NCI-H1930 (cell line): ENCODE measurements around the gene PLEKHH3.

Experiments
- DNase-seq, 2 experiments: peaks; one replicate each; lab custom pipeline; 2025; lab: John Stamatoyannopoulos, UW

Gene PLEKHH3

DNA sequence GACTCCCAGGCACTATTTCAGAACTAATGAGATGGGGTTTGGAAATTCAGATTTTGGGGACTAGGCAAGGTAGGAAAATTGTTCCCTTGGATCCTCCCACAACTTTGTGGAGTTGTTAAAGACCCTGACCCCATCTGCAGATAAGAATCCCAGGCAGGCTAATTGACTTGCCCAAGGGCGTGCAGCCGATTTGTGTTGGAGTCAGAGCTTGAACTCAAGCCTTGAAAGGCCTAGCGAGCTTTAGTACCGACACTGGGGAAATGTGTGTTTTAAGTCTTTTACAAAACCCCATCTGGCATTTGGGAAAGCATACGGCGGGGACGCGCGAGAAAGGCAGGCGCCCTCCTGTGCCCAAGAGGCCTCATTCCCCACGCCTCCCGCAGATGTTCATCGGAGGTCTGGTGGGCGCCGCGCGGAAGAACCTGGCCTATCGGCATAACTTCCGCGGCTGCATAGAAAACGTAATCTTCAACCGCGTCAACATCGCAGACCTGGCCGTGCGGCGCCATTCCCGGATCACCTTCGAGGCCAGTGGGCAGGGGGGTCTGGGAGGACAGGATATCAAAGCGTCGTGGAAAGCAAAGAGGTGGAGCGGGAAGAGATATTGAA is 9.8 kb upstream of the PLEKHH3 start:
- DNase-seq = no peak

DNA sequence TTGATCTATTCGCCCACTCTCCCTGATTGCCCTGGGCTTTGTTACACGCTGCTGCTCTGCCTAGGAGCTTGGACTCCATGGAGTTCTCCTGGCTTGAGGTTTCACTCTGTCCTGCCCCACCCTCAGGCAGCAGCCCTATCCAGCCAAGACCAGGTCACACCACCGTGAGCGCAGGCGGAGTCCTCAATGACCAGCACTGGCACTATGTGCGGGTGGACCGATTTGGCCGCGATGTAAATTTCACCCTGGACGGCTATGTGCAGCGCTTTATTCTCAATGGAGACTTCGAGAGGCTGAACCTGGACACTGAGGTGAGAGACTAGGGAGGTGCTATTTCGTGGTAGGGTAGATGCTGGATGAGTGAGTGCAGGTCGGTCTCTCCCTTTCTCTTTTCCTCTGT is 9.0 kb upstream of the PLEKHH3 start:
- no peak for DNase-seq

DNA sequence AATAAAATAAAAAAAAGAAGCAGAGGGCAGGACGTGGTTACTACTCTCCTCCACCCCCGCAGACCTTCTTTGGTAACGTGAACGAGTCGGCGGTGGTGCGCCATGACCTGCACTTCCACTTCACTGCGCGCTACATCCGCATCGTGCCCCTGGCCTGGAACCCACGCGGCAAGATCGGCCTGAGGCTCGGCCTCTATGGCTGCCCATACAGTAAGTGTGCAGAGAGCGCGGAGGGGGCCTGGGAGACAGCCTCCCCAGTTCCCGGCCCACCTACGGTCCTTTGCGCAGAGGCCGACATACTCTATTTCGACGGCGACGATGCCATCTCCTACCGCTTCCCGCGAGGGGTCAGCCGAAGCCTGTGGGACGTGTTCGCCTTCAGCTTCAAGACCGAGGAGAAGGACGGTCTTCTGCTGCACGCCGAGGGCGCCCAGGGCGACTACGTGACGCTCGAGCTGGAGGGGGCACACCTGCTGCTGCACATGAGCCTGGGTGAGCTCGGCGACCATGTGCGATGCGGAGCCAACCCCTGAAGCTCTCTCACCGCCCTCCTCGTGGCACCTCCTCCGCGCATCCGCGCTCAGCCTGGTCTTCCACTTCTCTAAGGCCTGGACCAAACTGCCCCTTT is 8.2 kb upstream of the PLEKHH3 start:
- no peak for DNase-seq

DNA sequence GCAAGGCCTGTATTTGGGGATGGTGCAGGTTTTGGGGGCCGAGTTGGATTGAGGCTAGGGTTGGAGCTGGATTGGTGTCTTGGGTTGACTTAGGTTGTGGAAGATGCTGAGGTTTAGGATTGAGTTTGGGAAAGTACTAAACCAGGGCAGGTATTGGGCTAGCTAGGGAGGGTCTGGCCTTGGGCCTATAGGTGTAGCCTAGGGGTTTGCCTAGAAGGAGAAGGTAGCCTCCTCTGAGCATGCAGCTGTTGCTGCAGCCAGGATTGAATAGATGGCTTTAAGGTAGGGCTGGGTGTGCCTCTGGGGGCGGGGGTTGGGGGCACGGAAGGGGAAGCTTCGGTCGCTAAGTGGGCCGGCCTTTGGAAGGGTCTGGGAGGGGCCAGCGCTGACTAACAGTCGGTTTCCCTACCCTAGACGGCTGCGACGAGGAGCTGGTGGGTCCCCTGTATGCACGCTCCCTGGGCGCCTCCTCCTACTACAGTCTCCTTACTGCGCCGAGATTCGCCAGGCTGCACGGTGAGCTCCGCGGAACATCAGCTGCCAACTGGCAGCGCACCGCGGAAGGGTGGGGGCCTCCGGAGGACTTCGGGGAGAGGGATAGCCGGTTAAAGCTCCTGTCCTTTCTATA is 6.7 kb upstream of the PLEKHH3 start:
- no peak for DNase-seq

DNA sequence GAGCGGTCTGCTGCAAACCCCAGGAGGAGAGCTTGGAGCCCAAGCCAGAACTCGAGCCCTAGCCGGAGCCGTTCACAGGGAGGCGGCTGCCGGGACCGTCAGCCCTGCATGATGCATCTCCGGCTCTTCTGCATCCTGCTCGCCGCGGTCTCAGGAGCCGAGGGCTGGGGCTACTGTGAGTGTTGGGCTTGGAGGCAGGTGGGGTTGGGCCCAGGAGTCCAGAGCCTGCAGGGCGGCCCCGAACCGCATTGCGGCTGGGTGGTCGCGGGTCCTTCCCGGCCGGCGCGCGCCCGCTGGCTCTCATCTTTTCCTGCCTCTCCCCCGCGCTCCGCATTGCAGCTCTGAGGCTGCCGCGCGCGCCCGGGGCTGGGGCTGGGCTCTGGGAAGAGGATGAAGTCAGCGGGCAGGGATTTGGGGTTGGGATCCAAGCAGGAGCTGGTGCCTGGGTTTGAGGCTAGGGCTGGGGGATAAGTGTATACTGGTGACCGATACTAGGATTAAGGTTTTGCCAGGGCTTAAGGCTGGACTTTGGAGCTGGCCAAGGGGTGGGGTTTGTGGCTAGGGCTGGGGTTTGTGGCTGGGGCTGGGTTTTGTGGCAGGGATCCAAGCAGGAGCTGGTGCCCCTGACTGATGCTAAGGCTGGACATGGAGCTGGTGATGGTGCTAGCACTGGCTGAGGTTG is 6.1 kb upstream of the PLEKHH3 start:
- DNase-seq = no peak

DNA sequence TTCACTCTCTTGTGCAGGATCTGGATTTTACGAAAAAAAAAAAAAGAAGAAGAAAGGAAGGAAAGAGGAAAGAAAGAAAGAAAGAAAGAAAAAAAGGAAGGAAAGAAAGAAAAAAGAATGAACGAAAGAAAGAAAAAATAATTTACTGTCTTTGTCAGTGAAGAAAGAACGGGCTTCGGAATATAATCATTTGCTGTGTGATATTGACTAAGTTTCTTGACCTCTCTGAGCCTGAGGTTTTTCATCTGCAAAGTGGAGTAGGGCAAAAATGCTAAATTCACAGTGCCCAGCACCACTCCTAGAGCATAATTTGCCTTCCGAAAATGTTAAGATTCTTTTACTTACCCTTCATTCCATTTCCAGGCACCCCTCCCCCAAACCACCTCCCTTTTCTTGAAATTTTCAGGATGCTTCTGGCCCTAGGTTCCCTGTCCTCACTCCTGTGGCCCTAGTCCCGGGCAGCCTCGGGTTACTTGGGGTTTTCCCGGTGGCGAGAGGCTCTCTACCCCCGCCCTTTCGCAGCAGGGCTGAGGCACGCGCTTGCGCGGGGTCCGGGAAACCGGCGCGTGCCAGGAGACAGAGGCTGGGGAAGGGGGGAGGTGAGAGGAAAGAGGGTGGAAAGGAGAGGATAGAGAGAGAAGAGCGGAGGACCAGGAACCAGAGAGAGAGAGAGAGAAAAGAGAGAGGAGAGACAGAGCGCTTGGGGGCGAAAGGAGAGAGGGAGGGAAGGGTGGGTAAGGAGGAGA is 5.4 kb upstream of the PLEKHH3 start, which contains the start of gene CNTNAP1:
Gene CNTNAP1 (plus strand): TSS at position 556 of the 746 bp plus-strand sequence. CDS start 299 bp downstream, outside the sequence.
- no peak for DNase-seq

DNA sequence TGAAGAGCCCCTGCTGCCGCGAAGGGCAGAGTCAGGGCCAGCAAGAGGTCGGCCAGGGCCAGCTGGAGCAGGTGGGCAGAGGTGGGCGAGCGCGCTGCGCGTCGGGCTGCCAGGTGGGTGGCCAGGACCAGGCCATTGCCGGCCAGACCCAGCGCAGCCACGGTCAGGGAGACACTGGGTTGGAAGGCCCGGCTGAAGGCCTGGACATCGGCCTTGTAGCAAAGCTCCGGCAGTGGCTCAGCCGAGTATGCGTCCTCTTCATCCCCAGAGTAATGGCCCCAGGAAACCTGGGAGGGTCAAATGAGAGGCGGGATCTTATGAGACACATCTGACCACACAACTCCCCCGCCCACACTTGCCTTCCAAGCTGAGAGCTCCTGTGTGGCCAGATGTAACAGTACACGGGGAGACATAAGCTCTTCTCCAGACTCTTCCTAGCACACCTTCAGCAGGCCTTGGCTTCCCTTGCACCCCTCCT is 3.6 kb upstream of the PLEKHH3 start:
- DNase-seq = peak; percentile 27 to 33

DNA sequence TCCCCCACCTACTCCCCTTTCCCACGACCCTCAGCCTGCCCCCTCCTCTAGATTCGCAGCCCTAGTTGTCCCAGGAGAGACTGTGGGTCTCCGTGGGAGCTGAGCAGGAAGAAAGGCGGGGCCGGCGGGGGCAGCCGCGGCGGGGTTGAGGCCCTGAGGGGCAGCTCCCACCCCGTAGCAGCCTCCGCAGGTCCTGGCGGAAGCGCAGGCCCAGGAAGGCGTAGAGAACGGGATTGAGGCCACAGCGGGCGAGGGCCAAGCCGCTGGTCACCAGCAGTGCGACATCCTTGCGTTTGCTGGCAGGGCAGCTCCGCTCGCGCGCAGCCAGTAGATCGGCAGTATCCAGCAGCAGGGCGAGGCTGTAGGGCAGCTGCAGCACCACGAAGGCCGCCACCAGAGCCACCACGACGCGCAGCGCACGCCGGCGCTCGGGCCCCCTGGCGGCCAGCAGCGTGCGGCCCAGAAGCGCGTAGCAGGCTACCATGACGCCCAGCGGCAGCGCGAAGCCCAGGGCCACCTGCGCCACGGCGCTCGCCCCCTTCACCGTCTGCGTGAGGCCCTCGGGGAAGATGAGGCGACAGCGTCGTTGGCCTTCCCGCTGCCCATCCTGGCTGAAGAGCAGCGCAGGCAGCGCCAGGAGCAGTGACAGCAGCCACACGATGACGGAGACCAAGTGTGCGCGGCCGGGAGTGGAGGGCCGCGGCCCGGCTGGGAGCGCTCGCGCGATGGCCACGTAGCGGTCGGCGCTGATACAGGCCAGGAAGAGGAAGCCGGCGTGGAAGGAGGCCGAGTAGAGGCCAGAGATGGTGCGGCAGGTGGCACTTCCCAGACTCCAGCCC is 2.9 kb upstream of the PLEKHH3 start:
- peak; percentile 55 to 83 for DNase-seq

DNA sequence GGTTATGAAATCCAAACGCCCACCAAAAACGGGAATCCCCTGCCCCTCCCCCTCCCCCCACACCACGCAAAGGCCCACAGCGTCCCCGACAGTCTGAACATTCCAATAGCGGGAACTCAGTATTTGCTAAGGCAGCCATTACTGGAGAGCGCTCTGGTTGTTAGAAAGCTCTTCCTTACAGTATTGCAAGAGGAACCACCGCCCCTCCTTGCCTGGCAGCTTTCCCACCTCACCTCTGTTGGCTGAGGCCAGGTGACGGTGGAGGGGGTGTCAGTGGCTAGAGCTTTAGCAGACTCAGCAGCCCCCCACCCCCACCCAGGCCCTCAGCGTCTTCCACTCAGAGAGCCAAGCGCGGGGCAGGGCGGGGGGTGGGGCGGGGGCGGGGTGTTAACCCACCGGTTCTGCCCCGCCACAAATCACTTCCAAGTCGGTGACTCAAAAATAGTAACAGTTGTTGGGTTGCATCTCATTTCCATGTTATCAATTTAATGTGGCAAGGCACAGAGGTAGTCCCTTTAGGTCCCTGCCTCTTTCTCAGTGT is 2.2 kb upstream of the PLEKHH3 start:
- peak; percentile 17 to 45 for DNase-seq

DNA sequence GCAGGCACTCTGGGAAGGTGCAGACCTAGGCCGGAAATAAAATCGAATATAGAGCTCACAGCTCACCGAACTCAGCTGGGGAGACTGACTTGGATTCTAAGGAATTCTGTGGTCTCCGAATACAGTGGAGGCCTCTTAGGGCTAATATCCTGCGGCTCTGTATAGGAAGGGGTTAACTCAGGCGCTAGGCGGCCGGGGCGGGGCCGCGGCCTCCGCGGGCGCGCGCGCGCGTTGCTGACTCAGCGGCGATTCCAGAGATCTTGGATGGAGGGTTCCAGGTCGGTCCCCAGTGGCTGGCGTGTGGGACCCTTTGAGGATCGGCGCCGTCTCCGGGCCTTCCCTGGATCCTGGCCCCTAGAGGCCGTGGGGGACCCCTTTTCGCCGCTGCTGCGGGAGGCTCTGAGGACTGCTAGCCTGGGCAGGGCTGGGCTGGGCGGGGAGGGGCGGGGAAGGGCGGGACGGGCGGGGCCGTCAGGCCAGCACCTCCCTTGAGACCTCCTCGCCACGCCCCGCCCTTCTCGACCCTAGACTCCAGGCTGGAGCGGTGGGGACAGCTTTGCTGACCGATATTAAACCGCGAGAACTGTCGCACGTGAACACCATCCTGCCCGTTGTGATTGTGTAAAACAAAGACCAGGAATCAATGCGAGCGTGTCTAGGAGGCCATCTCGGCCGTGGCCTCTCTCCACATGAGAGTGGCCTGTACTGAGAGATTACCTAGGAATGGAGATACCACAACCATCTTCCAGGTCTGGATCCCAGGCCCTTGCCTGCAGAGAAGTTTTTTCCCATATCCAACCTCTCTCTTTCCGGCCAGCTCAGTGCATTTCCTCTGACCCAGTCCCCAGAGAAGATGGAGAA is 1.4 kb upstream of the PLEKHH3 start:
- DNase-seq = peak; percentile 84 to 85

DNA sequence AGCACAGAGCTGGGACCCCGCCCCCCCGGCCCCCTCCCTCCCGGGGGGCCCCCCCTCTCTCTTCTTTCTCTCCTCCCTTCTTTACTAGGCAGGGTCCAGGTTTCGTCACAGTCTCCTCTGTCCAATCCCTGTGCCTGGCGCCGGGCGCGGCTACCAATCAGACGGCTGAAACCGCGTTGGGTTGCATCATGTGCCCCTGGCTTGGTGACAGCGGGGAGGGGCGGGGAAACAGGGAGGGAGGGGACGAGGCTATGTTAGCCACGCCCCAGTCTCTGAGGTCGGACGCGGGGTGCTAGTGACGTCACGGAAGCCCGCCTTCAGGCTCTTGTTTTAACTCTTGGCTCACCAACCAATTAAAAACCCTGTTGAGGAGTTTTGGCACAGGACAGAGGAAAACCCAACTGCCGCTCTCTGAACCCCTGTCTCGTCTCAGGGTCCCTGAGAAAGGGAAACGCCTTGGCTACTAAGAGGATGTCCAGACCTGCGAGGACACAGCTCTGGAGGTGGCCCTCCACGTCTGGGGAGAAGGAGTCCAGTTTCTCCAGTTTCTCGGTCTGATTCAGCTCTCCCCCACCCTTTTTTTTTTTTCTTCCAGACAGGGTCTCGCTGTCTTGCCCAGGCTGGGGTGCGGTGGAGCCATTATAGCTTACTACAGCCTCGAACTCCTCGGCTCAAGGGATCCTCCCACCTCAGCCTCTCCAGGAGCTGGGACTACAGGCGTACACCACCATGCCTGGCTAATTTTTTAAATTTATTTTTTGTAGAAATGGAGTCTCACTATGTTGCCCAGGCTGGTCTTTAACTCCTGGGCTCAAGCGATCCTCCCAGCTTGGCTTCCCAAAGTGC is 441 bp upstream of the PLEKHH3 start:
- peak; percentile 98 to 99 for DNase-seq

DNA sequence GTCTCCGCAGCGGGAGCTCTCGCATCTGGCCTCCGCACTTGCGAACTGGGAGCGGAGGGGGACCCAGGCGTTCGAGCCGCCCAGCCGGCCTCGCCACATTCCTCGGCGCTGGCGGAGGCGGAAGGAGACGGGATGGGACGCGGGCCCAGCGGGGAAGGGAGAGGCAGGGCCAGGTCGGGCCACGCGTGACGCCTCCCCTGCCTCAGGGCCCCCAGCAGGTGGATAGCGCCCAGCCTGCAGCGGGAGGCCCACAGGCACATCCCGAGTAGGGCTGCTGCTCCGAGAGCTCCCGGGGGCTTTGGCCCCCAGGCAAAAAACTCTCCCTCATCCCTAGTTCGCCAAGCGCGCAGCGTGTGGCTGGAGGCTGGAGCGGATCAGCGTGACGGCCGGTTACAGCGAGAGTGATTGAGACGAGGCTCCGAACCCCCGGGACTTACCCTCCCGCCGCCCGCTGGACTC is 800 bp downstream of the PLEKHH3 start:
- no peak for DNase-seq

DNA sequence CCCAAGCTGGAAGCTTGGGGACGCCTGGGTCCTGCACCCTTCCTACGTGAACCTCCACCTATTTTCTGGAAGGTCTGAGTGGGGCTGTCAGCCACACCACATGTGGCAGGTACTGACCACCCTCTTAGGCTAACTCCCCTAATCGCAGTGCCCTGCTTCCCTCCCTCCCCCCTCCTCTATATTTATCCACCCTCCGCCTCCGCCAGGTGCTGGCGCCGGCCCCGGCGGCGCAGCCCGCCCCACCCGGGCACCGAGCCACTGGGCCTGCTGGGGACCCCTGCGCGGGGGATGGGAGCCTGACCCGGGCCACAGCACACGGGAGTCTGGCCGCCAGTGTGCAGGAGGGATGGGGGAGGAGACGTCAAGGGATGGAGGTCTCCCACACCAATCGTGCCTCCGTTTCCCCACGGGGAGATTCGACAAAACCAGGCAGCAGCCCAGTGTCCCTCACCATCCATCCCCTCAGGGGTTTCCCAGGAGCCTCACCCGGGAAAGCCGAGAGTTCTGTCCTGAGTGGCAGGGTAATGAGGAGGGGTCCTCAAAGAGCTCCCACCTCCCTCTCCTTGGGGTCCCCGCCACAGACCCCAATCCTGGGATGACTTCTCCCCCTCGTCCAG is 1.3 kb downstream of the PLEKHH3 start:
- DNase-seq = no peak

DNA sequence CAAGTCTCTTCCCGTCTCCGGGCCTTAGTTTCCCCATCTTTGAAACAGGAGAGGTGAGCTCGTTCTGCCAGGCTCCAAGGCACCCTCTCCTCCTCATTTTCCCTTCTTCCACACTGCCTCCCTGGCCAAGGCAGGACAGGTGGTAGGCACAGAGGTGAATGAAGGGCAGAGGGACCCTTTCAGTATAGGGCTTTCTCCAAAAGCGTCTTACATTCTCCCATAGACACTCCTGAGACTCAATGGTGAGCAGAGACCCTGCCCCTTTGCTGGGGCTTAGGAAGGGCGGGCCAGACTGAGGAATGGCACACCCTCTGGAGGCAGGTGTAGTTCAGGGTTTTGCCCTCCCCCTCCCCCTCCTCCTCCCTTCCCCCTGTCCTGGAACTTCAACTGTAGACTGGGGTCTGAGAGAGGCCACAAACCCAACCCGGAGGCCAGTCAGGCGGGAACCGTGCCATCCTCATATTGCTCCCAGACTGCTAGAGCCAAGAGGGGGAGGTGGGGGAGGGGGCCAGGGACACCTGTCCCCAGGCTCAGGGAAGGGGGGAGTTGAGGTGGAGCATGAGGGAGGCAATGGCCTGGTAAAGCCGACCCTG is 1.9 kb downstream of the PLEKHH3 start:
- no peak for DNase-seq

DNA sequence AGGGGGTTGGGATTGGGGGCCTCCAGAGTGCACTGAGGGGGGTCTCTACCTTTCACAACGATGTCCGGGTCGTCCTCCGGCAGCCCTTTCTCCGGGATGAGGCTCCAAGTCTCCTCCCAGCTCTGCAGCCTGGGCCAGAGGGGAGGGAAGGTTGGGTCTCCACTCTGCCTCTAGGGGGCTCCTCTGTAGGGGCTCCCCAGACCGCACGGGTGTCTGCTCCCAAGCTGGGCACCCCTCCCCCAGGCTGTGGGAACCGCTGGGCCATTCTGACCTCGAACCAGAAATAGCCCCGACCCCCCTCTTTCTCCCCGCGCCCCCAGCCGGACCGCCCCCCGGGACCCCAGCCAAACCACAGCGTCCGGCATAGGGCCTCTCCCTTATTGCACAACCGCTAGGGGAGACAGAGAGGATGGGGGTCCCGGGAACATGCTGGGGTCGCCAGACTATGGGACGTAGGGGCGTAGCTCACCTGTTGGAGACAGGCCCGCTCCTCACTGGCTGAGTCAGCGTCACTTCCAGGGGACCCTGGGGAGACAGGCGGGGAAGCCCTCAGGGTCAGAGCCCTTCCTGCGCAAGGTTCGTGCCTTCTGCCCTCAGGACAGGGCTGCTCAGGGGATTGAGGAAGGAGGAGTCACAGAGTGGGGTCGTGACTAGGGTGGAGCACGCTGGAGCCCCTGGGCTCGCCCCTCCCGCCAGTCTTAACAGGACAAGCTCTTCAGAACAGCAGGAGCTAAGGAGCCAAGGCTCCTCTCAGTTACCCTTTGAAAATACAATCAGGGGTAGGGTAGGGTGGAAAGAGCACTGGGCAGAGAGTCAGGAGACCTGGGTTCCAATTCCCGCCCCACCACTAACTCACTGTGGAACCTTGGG is 2.7 kb downstream of the PLEKHH3 start:
- no peak for DNase-seq

DNA sequence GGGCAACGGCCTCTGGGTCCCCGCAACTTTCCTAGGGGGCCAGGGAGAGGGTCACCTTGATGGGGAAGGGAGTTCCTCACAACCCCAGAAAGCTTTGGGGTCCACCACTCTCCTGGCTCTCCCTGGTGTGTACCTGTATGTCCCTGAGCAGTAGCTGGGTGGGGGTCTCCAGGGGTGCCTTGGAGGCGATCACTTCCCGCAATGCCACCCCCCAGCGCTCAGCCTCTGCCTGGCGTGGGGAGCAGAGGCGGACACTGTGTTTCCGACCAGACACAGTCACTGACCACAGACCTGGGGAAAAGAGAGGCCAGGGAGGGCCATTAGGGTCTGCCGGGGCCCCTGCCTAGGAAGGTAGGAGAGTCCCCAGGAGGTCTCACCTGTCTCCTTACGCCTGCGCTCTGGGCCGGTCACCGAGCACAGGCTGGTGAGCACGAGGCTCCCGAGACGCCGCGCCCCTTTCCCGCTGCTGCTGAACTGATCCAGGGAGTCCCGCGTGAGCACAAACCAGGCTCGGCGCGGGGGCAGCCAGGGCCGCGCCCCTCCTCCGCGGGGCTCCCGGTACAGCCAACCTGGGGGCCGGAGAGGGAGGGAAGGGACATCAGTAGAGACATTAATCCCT is 3.4 kb downstream of the PLEKHH3 start:
- no peak for DNase-seq
